WTC11 (cell line): ENCODE results near the gene ATP13A1. TPM values are rescaled to one million over a fixed set of nuclear protein-coding genes. Genes with fewer than 3 reads are reported as not detected.

Experiments used
- ATAC-seq: fragments of 200-7000 bp; cut with Tn5 transposase; 2 replicates; pipeline ENCODE4 v1.10.0; 2021; ENCODE audit warnings: mild to moderate bottlenecking, moderate library complexity
- CTCF ChIA-PET: fragments of 300-600 bp; sonication (Branson Sonifier 250); formaldehyde crosslinking; loops from one replicate; lab custom pipeline; 2021; ENCODE audit warnings: antibody characterized with exemption; lab: Charles Lee
- POLR2A ChIA-PET: fragments of 350-600 bp; sonication (Branson Sonifier 250); formaldehyde crosslinking; loops from one replicate; lab custom pipeline; 2021; ENCODE audit warnings: antibody characterized with exemption; lab: Charles Lee
- DNase-seq: peaks from one replicate; pipeline ENCODE4 v3.0.0; 2021; ENCODE audit warnings: low spot score
- H3K27ac Mint-ChIP-seq: 2 replicates; pipeline ENCODE4 v1.8.0; 2021; ENCODE audit warnings: mixed read lengths
- H3K27me3 Mint-ChIP-seq: 2 replicates; pipeline ENCODE4 v1.8.0; 2021; ENCODE audit warnings: low read depth, mild to moderate bottlenecking, moderate library complexity, mixed read lengths
- H3K36me3 Mint-ChIP-seq: 2 replicates; pipeline ENCODE4 v1.8.0; 2021; ENCODE audit warnings: mixed read lengths
- H3K4me1 Mint-ChIP-seq: 2 replicates; pipeline ENCODE4 v1.8.0; 2022; ENCODE audit warnings: mixed read lengths
- H3K4me3 Mint-ChIP-seq: 2 replicates; pipeline ENCODE4 v1.8.0; 2021; ENCODE audit warnings: mild to moderate bottlenecking, moderate library complexity, mixed read lengths
- H3K9me3 Mint-ChIP-seq: 2 replicates; pipeline ENCODE4 v1.8.0; 2021; ENCODE audit warnings: mixed read lengths
- AFF4 ChIP-seq: sonication (generic); formaldehyde crosslinking; IDR thresholded peaks from 2 replicates; pipeline ENCODE4 v1.8.1; 2023; ENCODE audit warnings: mild to moderate bottlenecking, missing genetic modification reagents, borderline replicate concordance
- ATF1 ChIP-seq: sonication (generic); formaldehyde crosslinking; IDR thresholded peaks from 2 replicates; pipeline ENCODE4 v1.8.1; 2023; ENCODE audit warnings: mild to moderate bottlenecking, moderate library complexity, missing genetic modification reagents
- ATF3 ChIP-seq: sonication (generic); formaldehyde crosslinking; conservative IDR thresholded peaks from 2 replicates; pipeline ENCODE4 v1.8.1; 2022; ENCODE audit warnings: mild to moderate bottlenecking, missing genetic modification reagents
- CREM ChIP-seq: sonication (generic); formaldehyde crosslinking; IDR thresholded peaks from 2 replicates; pipeline ENCODE4 v1.8.1; 2022; ENCODE audit warnings: mild to moderate bottlenecking, missing genetic modification reagents, moderate library complexity
- GABPB1 ChIP-seq: sonication (generic); formaldehyde crosslinking; IDR thresholded peaks from 2 replicates; pipeline ENCODE4 v1.8.1; 2023; ENCODE audit warnings: mild to moderate bottlenecking, missing genetic modification reagents
- HMGA2 ChIP-seq: fragments of 250-450 bp; sonication (Bioruptor Pico); IDR thresholded peaks from 2 replicates; pipeline ENCODE4 v1.4.0; 2021; ENCODE audit warnings: mild to moderate bottlenecking, moderate library complexity
- IRF2 ChIP-seq: sonication (generic); formaldehyde crosslinking; IDR thresholded peaks from 2 replicates; pipeline ENCODE4 v1.8.0; 2022; ENCODE audit warnings: low read depth, missing genetic modification reagents, borderline replicate concordance
- KAT7 ChIP-seq: sonication (generic); formaldehyde crosslinking; IDR thresholded peaks from 2 replicates; pipeline ENCODE4 v1.8.1; 2023; ENCODE audit warnings: missing genetic modification reagents, mild to moderate bottlenecking, borderline replicate concordance
- NFYB ChIP-seq: sonication (generic); formaldehyde crosslinking; conservative IDR thresholded peaks from 2 replicates; pipeline ENCODE4 v1.8.0; 2022; ENCODE audit warnings: low read depth, missing genetic modification reagents
- NR1H2 ChIP-seq: sonication (generic); formaldehyde crosslinking; IDR thresholded peaks from 2 replicates; pipeline ENCODE4 v1.9.0; 2021; ENCODE audit warnings: mild to moderate bottlenecking, moderate library complexity, missing genetic modification reagents
- PREB ChIP-seq: sonication (generic); formaldehyde crosslinking; IDR thresholded peaks from 2 replicates; pipeline ENCODE4 v1.8.1; 2022; ENCODE audit warnings: mild to moderate bottlenecking, missing genetic modification reagents, moderate library complexity, borderline replicate concordance
- SOX15 ChIP-seq: fragments of 250-450 bp; sonication (Bioruptor Pico); IDR thresholded peaks from 2 replicates; pipeline ENCODE4 v1.9.0; 2021; ENCODE audit warnings: mild to moderate bottlenecking
- ZNF423 ChIP-seq: fragments of 250-450 bp; sonication (Bioruptor Pico); IDR thresholded peaks from 2 replicates; pipeline ENCODE4 v2.1.2; 2022; ENCODE audit warnings: mild to moderate bottlenecking, moderate library complexity
- ZNF532 ChIP-seq: fragments of 250-450 bp; sonication (Bioruptor Pico); IDR thresholded peaks from 2 replicates; pipeline ENCODE4 v1.9.0; 2021; ENCODE audit warnings: mild to moderate bottlenecking, borderline replicate concordance
- total RNA-seq: library from RNA; stranded (reverse); gene quantifications from 3 replicates; pipeline ENCODE4 v1.2.3, GENCODE V29; 2021
- TF ChIP-seq, protein P1 (sequence below): sonication (generic); formaldehyde crosslinking; IDR thresholded peaks from 2 replicates; pipeline ENCODE4 v1.8.1; 2023; ENCODE audit warnings: mild to moderate bottlenecking, moderate library complexity, missing genetic modification reagents
- TF ChIP-seq, protein P2 (sequence below): fragments of 250-450 bp; sonication (Bioruptor Pico); IDR thresholded peaks from 2 replicates; pipeline ENCODE4 v1.9.0; 2021; ENCODE audit warnings: mild to moderate bottlenecking

Gene ATP13A1
- total RNA-seq, 1 experiment from 2014 or later = 82.6 TPM

- H3K27me3 Mint-ChIP-seq = no peaks in the 10 kb centered on the region
- CTCF ChIA-PET = interaction anchor here (0.9 to 1.5 kb wide), 5 partner anchors 9 to 120 kb away, joined by 3 to 6 read pairs (median 5); partner anchors contain the start of gene GMIP
- DNase-seq = no peak
- no peaks in the 10 kb centered on the region for H3K4me1 Mint-ChIP-seq
- H3K36me3 Mint-ChIP-seq = peaks cover 68% of the 10 kb centered on the region
- peak overlapping the region; percentile 29; the same call in 1 of the 2 replicates for H3K27ac Mint-ChIP-seq
- no peak for ATAC-seq
- H3K9me3 Mint-ChIP-seq = no peaks in the 10 kb centered on the region
- POLR2A ChIA-PET = no interaction called here
- TF ChIP-seq NR1H2 (CRISPR knock-in tag) (no peak), SOX15 (no peak), ATF1 (CRISPR knock-in tag) (no peak), ZNF423 (no peak), HMGA2 (CRISPR knock-in tag) (no peak), PREB (CRISPR knock-in tag) (no peak), GABPB1 (CRISPR knock-in tag) (no peak), CREM (CRISPR knock-in tag) (no peak), KAT7 (CRISPR knock-in tag) (no peak)
- TF ChIP-seq, protein P1, sequence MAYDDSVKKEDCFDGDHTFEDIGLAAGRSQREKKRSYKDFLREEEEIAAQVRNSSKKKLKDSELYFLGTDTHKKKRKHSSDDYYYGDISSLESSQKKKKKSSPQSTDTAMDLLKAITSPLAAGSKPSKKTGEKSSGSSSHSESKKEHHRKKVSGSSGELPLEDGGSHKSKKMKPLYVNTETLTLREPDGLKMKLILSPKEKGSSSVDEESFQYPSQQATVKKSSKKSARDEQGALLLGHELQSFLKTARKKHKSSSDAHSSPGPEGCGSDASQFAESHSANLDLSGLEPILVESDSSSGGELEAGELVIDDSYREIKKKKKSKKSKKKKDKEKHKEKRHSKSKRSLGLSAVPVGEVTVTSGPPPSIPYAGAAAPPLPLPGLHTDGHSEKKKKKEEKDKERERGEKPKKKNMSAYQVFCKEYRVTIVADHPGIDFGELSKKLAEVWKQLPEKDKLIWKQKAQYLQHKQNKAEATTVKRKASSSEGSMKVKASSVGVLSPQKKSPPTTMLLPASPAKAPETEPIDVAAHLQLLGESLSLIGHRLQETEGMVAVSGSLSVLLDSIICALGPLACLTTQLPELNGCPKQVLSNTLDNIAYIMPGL (CRISPR knock-in tag) = no peak
- TF ChIP-seq, all 79 proteins: peak for 0
- H3K4me3 Mint-ChIP-seq = no peak overlapping the region
Observed at GRCh38 chr19:19652482-19653295, 10.8 kb downstream of the ATP13A1 start.

GRCh38 chr19:19651076-19651475 lies 12.4 kb downstream of the ATP13A1 start:
- ChIA-PET POLR2A (interaction anchor here (1.0 kb wide), 1 partner anchor 29 kb away, joined by 4 read pairs; no protein-coding TSS in a partner anchor), CTCF (interaction anchor here (0.8 to 1.2 kb wide), 2 partner anchors 97 to 98 kb away, joined by 3 to 4 read pairs; no protein-coding TSS in a partner anchor)
- no peak overlapping the region for H3K27ac Mint-ChIP-seq
- no peaks in the 10 kb centered on the region for H3K4me1 Mint-ChIP-seq
- no peaks in the 10 kb centered on the region for H3K9me3 Mint-ChIP-seq
- H3K27me3 Mint-ChIP-seq = no peaks in the 10 kb centered on the region
- ATAC-seq (no peak), DNase-seq (no peak)
- no peak overlapping the region for H3K4me3 Mint-ChIP-seq
- peaks cover 59% of the 10 kb centered on the region for H3K36me3 Mint-ChIP-seq
- TF ChIP-seq ZNF532 (no peak), SOX15 (no peak), ATF3 (no peak), IRF2 (CRISPR knock-in tag) (no peak), NFYB (CRISPR knock-in tag) (no peak), AFF4 (CRISPR knock-in tag) (no peak)
- TF ChIP-seq, protein P2, sequence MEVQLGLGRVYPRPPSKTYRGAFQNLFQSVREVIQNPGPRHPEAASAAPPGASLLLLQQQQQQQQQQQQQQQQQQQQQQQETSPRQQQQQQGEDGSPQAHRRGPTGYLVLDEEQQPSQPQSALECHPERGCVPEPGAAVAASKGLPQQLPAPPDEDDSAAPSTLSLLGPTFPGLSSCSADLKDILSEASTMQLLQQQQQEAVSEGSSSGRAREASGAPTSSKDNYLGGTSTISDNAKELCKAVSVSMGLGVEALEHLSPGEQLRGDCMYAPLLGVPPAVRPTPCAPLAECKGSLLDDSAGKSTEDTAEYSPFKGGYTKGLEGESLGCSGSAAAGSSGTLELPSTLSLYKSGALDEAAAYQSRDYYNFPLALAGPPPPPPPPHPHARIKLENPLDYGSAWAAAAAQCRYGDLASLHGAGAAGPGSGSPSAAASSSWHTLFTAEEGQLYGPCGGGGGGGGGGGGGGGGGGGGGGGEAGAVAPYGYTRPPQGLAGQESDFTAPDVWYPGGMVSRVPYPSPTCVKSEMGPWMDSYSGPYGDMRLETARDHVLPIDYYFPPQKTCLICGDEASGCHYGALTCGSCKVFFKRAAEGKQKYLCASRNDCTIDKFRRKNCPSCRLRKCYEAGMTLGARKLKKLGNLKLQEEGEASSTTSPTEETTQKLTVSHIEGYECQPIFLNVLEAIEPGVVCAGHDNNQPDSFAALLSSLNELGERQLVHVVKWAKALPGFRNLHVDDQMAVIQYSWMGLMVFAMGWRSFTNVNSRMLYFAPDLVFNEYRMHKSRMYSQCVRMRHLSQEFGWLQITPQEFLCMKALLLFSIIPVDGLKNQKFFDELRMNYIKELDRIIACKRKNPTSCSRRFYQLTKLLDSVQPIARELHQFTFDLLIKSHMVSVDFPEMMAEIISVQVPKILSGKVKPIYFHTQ (CRISPR knock-in tag) = no peak
